NCI-H524 (cell line): ENCODE data around the gene HNRNPDL.
"Not testable (repeated sequence)": the region's sequence is repeated elsewhere in the genome, so short reads cannot be mapped to it uniquely, and the experiment has no call there.

Experiments
- DNase-seq, 2 experiments: peaks; one replicate each; lab custom pipeline; 2025; lab: John Stamatoyannopoulos, UW

The HNRNPDL gene

GRCh38 chr4:82432596-82432995, 2.3 kb upstream of the HNRNPDL start:
- no peak for DNase-seq

- DNase-seq: no peak
These were observed 1.6 kb upstream of the HNRNPDL start for GRCh38 chr4:82431831-82432230.

GRCh38 chr4:82430964-82431745, 893 bp upstream of the HNRNPDL start:
- DNase-seq: peak in 1 of 2 experiments; percentile 13

GRCh38 chr4:82429728-82430192, 502 bp downstream of the HNRNPDL start:
- DNase-seq: no peak

- DNase-seq: peak; percentile 38 to 82
These were observed 1.1 kb downstream of the HNRNPDL start for GRCh38 chr4:82428969-82429727.

GRCh38 chr4:82428526-82428968, 1.7 kb downstream of the HNRNPDL start:
- no peak for DNase-seq

GRCh38 chr4:82425478-82425877, 4.8 kb downstream of the HNRNPDL start:
- DNase-seq: no peak

GRCh38 chr4:82423245-82424054, 6.8 kb downstream of the HNRNPDL start:
- DNase-seq: no peak

- no peak for DNase-seq
These were observed 7.6 kb downstream of the HNRNPDL start for GRCh38 chr4:82422616-82423015.

GRCh38 chr4:82421796-82422560, 8.3 kb downstream of the HNRNPDL start:
- no peak for DNase-seq

- DNase-seq: peak in 1 of 2 experiments; percentile 30
These were observed 10.8 kb downstream of the HNRNPDL start for GRCh38 chr4:82419451-82419850.

GRCh38 chr4:82415922-82416365, 14.3 kb downstream of the HNRNPDL start:
- DNase-seq: no peak

GRCh38 chr4:82415061-82415460, 15.2 kb downstream of the HNRNPDL start:
- not testable (repeated sequence) for DNase-seq

- no peak for DNase-seq
These were observed 26.5 kb downstream of the HNRNPDL start for GRCh38 chr4:82403725-82404124.

- DNase-seq: no peak
These were observed 28.0 kb downstream of the HNRNPDL start for GRCh38 chr4:82402196-82402775.

GRCh38 chr4:82401600-82401999, 28.7 kb downstream of the HNRNPDL start:
- DNase-seq: no peak

- no peak for DNase-seq
These were observed 32.0 kb downstream of the HNRNPDL start for GRCh38 chr4:82398263-82398662.

- DNase-seq: no peak
These were observed 32.7 kb downstream of the HNRNPDL start for GRCh38 chr4:82397527-82397926.

- DNase-seq: no peak
These were observed 35.4 kb downstream of the HNRNPDL start for GRCh38 chr4:82394896-82395295.

GRCh38 chr4:82390061-82390460, 40.2 kb downstream of the HNRNPDL start:
- not testable (repeated sequence) for DNase-seq

- DNase-seq: no peak
These were observed 41.9 kb downstream of the HNRNPDL start for GRCh38 chr4:82388405-82388804.
